Medulla oblongata (tissue), 1 donor: Measurements from ENCODE around the gene CFAP299.
A peak's percentile ranks its signal among the peaks of the same experiment; 100 is the strongest.
"Not testable (repeated sequence)": the region's sequence is repeated elsewhere in the genome, so short reads cannot be mapped to it uniquely, and the experiment has no call there.

ENCODE experiments used
- DNase-seq: peaks from one replicate; pipeline ENCODE4 v3.0.0-alpha.2; 2015; ENCODE audit errors: extremely low spot score

Gene CFAP299

DNA sequence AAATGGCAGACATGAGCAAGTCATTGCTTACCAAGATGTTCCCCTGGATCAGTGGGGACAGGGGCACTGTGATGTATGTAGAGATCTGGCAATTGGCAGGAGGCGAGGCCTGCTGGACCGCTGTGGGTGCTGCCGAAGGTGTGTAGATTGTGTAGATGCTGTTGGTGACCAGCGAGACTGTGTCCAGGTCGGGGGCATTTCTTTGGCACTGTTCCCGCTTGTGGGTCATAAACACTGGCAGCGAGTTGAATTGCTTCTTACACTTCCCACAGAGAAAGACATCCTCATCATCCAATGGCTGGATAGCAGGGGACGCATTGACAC, 52.7 kb downstream of the CFAP299 start:
- no peak for DNase-seq

DNA sequence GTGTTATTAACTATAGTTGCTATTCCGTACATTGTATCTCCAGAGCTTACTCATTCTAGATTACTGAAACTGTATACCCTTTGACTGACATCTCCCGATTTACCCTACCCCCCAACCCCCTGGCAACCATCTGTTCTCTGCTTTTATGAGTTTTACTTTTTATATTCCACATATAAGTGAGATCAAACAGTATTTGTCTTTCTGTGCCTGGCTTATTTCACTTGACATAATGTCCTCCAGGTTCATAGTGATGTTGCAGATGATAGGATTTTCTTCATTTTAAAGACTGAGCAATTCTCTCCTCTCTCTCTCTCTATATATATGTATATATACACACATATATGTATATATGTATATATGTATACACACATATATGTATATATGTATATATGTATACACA, 54.6 kb downstream of the CFAP299 start:
- DNase-seq: no peak

DNA sequence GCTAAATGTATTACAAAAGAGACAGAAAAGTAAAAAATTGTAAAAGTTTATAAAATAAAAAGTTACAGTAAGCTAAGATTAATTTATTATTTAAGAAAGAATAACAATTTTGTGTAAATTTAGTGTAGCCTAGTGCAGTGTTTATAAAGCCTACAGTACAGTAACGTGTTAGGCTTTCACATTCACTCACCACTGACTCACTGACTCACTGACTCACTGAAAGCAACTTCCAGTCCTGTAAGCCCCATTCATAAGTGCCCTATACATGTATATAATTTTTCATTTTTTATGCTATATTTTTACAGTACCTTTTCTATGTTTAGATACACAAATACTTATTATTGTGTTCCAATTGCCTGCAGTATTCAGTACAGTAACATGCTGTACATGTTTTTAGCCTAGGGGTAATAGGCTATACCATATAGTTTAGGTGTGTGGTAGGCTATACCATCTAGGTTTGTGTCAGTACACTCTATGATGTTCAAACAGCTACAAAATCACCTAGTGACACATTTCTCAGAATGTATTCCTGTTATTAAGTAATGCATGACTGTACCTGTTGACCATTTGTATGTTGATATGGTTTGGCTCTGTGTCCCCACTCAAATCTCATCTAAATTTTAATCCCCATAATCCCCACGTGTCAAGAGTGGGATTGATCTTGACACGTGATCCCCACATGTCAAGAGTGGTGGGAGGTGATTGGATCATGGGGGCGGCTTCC, 57.9 kb downstream of the CFAP299 start:
- DNase-seq: no peak

DNA sequence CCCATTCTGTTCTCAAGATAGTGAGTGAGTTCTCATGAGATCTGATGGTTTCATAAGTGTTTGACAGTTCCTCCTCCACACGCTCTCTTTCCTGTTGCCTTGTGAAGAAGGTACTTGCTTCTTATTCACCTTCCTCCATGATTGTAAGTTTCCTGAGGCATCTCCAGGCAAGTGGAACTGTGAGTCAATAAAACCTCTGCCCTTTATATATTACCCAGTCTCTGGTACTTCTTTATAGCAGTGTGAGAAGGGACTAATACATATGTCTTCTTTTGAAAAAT, 58.4 kb downstream of the CFAP299 start:
- DNase-seq: no peak

DNA sequence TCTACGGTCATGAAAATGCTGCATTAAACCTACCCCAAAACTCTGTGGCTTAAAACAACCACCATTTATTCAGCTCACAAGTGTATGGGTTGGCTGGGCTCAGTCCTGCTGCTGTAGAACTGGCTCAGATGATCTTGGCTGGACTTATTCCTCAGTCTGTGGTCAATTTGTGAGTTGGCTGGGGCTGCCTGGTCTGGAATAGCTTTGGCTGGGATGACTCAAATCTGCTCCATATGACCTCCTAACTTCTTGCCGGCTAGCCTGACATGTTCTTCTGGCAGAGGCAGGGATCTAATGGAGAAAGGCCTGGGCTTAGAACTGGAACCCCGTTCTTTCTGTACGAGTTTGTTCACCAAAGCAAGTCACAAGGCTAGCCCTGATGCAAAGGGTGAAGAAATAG, 71.7 kb downstream of the CFAP299 start:
- peak; percentile 12 for DNase-seq

GRCh38 chr4:80409809-80410208, 74.3 kb downstream of the CFAP299 start:
- DNase-seq: no peak

GRCh38 chr4:80412322-80412721, 76.8 kb downstream of the CFAP299 start:
- no peak for DNase-seq

DNA sequence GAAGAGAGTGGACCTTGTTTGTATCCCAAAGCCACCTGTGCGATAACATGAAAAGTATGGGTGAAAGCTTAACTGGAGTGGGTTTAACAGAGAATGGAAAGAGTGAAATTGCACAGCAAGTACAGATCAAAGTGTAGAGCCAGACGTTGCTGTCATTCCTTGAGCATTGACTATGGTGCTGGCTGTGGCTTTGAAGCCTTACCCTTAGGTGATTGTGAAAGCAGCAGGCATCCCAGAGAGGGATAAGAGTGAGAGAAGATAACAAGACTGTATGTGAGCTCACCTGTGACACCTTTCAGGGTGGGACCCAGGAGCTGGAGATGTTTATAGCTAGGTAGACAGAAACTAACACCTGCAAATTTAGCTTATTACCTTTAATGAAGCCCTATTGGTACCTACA, 77.6 kb downstream of the CFAP299 start:
- no peak for DNase-seq

- no peak for DNase-seq
These were observed 81.5 kb downstream of the CFAP299 start for GRCh38 chr4:80417019-80417418.

- no peak for DNase-seq
These were observed 84.4 kb downstream of the CFAP299 start for GRCh38 chr4:80419946-80420345.

DNA sequence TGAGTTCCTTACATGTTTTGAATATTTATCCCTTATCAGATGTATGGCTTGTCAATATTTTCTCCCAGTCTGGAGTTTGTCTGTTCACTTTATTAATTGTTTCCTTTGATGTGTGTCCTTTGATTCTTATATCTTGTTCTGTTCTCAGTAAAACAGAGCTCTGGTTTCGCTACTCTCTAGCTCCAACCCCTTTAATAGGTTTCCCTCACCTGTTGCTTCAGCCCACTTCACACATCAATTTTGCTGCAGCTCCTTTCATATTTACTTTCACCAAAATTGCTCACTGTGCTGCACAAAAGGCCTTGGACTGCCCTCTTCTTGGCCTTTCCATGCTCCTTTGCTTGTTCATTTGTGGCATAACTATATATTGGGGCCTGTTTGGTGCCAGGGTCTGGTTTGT, 85.1 kb downstream of the CFAP299 start:
- DNase-seq: no peak

GRCh38 chr4:80422727-80423404, 87.3 kb downstream of the CFAP299 start:
- no peak for DNase-seq

DNA sequence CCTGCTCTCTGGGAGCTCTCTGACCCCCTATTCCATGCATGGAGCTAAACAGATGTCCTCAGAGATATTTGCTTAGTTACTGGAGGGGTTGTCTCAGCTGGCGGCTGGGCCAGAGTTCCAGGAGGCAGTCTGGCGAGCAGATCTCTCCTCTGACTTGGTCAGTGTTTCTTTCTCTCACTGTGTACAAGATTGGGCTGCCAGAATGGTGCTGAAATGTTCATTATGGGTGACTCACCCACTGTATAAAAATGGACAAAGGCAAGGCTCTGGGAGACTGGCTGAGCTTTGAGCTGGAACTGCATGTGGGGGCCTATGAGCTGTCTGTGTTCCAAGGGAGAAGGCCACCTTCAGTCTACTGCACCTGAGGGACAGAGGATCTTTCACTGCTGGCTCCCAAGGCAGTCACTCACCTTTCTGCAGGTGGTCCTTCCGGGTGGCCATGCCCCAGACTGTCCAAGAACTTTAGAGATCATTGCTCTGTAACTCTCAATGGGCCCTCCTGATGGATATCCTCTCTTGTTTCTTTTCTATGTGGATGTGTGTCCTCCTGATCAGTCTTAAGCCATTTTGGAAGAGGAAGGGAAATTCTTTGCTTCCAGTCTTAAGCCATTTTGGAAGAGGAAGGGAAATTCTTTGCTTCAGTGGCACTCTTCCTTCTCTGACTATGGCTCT, 88.2 kb downstream of the CFAP299 start:
- no peak for DNase-seq

DNA sequence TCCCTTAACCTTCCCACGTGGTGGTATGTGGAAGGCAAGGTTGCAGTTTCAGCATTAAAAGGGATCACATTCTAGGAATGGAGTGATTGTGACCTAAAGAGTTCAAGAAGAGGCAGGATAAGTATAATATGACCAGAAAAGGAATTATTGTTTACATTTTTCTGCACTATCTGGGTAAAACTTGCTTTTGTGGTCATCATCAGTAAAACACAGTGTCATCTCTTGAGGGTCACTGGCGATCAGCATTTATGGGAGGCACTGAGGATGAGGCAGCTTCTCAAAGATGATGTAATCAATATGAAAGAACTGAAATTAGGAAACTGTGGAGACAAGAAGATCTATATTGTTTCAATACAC, 88.7 kb downstream of the CFAP299 start:
- DNase-seq: no peak

GRCh38 chr4:80425124-80426100, 89.9 kb downstream of the CFAP299 start:
- no peak for DNase-seq

- no peak for DNase-seq
These were observed 95.9 kb downstream of the CFAP299 start for GRCh38 chr4:80431203-80431965.

DNA sequence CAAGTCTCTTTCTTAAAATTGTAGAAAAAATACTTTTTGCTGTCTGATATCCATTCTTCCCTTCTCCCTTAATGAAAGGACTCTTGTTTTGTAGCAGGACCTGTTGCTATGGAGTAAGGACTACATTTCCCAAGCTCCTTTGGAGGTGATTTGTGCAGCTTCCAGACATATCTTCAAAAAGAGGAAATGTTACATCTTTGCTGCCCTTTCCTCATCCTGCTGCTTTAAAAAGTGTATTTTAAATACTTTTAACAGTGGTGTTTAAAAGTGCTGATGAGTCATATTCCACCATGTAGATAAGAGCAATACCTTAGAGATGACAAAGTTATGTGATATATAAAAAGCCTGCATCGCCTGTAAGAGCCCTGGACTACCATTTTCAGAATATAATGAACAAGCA, 98.7 kb downstream of the CFAP299 start:
- no peak for DNase-seq

DNA sequence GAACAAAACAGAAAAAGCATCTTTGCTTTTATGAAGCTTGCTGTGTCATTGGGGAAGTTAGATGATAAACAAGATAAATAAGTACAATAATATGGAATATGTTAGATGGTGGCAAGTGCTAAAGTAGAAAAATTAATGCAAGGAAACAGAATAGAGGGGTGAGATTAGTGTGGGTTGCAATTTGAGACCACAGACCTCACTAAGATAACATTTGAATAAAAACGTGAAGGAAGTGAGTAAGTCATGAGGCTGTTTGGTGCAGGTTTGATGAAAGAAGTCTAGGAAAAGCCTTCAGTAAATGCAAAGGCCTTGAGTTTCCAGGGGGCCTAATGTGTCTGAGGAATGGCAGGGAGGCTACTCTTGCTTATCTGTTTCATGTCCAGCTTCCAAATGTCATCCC, 102.5 kb downstream of the CFAP299 start:
- DNase-seq: no peak

- DNase-seq: not testable (repeated sequence)
These were observed 103.9 kb downstream of the CFAP299 start for GRCh38 chr4:80439294-80440061.

GRCh38 chr4:80446248-80446647, 110.7 kb downstream of the CFAP299 start:
- DNase-seq: no peak

DNA sequence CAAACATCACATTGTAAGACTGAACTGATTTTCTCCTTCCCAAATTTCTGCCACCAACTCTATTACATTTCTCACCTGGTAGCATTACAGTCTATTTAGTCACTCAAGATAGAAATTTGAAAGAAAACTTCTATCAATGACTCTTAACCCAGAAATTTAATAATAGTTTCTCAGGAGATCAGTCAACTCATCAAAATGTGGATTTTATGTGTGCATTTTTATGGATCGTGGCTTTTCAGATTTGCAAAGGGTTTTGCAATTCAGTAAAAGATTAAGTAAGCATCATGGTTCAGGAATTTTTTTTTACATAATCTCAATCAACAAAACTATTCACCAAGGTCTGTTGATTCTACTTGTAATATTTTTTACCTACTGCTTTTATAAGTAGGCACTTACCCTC, 111.1 kb downstream of the CFAP299 start:
- no peak for DNase-seq
